Skeletal muscle satellite cell (primary cell): ENCODE measurements around the gene ADGRD2.

Source experiments
- H3K27me3 ChIP-seq: 2 replicates; pipeline ENCODE4 v1.7.0; 2013; ENCODE audit warnings: low read length; ENCODE audit not compliant: control insufficient read depth, insufficient read depth
- H3K36me3 ChIP-seq: 2 replicates; pipeline ENCODE4 v1.7.0; 2013; ENCODE audit warnings: mild to moderate bottlenecking, control low read depth, low read length; ENCODE audit not compliant: insufficient read depth
- H3K4me1 ChIP-seq: 2 replicates; pipeline ENCODE4 v1.7.0; 2013; ENCODE audit warnings: low read length; ENCODE audit not compliant: control insufficient read depth, insufficient read depth
- H3K4me2 ChIP-seq: 2 replicates; pipeline ENCODE4 v1.7.0; 2013; ENCODE audit warnings: mild to moderate bottlenecking, low read length
- H3K4me3 ChIP-seq: 2 replicates; pipeline ENCODE4 v1.7.0; 2013; ENCODE audit warnings: low read length
- H3K9ac ChIP-seq: 2 replicates; pipeline ENCODE4 v1.7.0; 2013; ENCODE audit warnings: mild to moderate bottlenecking, low read depth, low read length, moderate library complexity
- H3K9me3 ChIP-seq: replicated peaks from 2 replicates; pipeline ENCODE4 v1.7.0; 2013; ENCODE audit warnings: mild to moderate bottlenecking, control low read depth, low read length

Gene ADGRD2

DNA sequence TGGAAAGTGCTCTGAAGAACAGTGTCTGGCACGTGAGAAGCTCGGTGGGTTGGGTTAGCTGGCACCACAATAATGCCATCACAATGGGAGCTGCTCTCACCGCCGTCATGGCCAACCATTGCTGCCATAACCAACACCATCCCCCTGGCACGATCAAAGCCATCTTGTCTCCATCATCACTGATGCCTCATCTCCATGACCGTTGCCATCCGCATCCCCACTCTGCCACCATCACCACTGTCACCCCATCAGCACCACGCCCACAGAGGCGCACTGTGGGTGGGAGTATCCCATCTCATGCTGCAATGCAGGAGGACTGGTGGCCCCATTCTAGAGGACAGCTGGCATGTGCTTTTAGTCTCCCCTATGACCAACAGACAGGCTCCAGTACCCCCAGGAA is 33.2 kb downstream of the ADGRD2 start:
- Histone ChIP-seq H3K9ac (no peak overlapping the region), H3K36me3 (no peaks in the 10 kb centered on the region), H3K4me3 (no peak overlapping the region), H3K4me2 (no peak overlapping the region), H3K27me3 (peaks cover 77% of the 10 kb centered on the region), H3K9me3 (no peaks in the 10 kb centered on the region), H3K4me1 (no peaks in the 10 kb centered on the region)

DNA sequence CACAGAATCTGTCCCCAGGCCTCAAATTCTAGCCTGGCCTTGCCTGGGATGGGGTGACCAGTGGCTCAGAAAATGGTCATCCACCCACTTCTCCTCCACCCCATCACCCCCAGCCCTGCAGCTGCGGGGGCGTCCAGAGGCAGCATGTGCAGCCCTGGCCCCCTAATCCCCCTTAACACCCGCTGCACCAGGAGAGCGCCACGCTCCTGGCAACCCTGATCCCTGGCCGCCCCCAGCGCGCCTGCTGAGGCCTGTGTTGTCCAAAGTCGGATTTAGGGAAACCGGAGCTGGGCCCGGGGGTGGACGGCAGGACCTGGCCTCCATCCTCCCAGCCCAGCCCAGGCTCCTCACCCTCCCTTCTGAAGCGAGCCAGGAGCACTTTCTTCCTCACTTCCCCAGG is 35.0 kb downstream of the ADGRD2 start:
- peaks cover 76% of the 10 kb centered on the region for H3K27me3 ChIP-seq
- H3K4me2 ChIP-seq, result no peak overlapping the region
- no peaks in the 10 kb centered on the region for H3K9me3 ChIP-seq
- no peak overlapping the region for H3K4me3 ChIP-seq
- H3K4me1 ChIP-seq, result no peaks in the 10 kb centered on the region
- no peak overlapping the region for H3K9ac ChIP-seq
- no peaks in the 10 kb centered on the region for H3K36me3 ChIP-seq

- Histone ChIP-seq H3K27me3 (peaks cover 76% of the 10 kb centered on the region), H3K9me3 (no peaks in the 10 kb centered on the region), H3K9ac (no peak overlapping the region), H3K4me1 (no peaks in the 10 kb centered on the region), H3K36me3 (no peaks in the 10 kb centered on the region), H3K4me3 (no peak overlapping the region), H3K4me2 (no peak overlapping the region)
These were observed 35.7 kb downstream of the ADGRD2 start for GRCh38 chr9:124485936-124486335.

DNA sequence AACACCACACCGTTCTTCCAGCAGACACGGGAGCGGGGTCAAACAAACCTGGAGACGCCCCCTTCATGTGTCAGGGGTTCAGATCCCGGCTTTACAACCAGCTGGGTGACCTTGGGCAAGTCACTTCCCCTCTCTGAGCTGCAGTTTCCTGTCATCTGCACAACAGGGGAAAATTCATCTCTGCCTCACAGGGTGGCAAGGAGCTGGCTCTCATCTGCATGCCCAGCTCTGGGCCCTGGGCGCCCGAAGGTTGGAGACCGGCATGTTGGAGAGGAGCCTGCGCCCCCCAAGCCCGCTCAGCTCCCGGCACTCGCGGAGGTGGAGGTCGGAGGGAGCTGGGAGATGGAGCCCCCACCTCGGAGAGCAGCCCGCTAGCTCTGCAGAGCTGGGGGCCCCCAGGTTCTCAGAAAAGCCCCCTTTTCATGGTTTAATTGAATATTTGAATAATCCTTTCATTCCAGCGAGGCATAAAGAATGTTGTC is 36.6 kb downstream of the ADGRD2 start:
- no peaks in the 10 kb centered on the region for H3K9me3 ChIP-seq
- no peak overlapping the region for H3K4me2 ChIP-seq
- H3K4me1 ChIP-seq, result no peaks in the 10 kb centered on the region
- H3K36me3 ChIP-seq, result no peaks in the 10 kb centered on the region
- no peak overlapping the region for H3K4me3 ChIP-seq
- no peak overlapping the region for H3K9ac ChIP-seq
- H3K27me3 ChIP-seq, result peaks cover 71% of the 10 kb centered on the region

DNA sequence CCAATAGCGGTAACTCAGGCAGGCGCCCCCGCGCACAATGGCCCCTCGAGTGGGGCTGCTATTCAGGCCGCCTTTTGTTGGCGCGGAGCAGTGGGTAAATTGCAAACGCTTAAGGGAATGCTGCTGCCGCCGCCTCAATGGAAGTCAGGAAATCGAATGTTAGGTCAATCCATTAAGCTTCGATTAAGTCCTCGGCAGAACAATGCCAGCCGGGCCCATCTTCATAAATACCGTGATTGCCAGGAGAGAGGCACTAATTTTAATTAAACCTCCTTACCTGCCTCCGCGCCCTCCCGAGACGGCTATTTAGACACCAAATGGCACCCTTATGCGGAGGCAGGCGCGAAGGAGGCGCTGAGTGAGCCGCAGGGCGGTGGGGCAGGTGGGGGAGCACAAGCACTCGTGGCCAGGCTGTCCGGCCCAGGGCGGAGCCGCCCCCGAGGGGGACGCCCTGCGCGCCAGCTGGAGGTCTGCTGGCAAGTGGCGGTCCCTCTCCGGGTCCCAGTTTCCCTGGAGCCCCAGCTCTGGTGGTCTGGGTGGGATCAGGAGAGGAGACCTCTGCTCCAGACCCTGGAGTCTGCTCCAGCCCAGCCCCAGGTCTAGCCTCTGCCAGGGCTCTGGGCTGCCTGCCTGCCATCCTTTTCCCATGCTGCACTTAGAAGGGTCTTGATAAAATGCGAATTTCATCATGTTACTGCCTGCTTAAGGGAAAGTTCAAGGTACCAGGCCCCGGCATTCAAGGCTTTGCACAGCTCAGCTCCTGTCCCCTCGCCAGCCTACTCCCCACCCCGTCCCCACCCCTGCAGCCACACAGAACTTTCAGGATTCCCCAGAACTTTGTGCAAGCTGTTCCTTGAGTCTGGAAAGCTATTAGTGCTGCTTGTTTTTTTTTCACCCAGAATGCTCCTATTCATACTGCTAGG is 37.3 kb downstream of the ADGRD2 start:
- H3K4me2 ChIP-seq, result no peak overlapping the region
- H3K9me3 ChIP-seq, result no peaks in the 10 kb centered on the region
- no peak overlapping the region for H3K9ac ChIP-seq
- H3K27me3 ChIP-seq, result peaks cover 65% of the 10 kb centered on the region
- no peak overlapping the region for H3K4me3 ChIP-seq
- no peaks in the 10 kb centered on the region for H3K4me1 ChIP-seq
- no peaks in the 10 kb centered on the region for H3K36me3 ChIP-seq

DNA sequence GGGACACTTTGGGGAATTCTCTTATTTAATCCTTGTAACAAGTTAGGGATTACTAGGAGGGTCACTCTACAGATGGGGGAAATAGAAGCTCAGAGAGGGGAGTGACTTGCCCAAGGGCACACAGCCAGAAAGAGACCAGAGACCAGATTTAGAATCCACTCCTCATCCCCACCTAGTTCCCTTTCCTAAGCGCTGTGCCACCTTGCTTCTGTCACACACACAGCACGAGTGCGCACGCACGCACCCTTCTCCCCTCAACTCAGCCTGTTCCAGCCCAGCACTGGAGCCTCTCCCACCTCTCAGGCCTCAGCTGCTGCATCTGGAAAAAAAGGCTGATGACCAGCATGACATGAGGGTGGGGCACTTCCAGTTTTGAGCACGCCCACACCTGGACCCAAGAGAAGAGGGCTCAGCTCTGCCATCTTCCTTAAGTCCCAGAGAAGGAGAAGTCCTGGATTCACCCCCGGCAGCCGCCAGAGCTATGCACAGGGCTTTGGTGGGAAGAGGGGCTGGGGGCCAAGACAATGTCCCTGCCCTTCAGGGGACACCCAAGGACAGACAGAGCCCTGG is 38.5 kb downstream of the ADGRD2 start:
- Histone ChIP-seq H3K4me3 (no peak overlapping the region), H3K4me1 (no peaks in the 10 kb centered on the region), H3K4me2 (no peak overlapping the region), H3K27me3 (peaks cover 64% of the 10 kb centered on the region), H3K9me3 (no peaks in the 10 kb centered on the region), H3K9ac (no peak overlapping the region), H3K36me3 (no peaks in the 10 kb centered on the region)

DNA sequence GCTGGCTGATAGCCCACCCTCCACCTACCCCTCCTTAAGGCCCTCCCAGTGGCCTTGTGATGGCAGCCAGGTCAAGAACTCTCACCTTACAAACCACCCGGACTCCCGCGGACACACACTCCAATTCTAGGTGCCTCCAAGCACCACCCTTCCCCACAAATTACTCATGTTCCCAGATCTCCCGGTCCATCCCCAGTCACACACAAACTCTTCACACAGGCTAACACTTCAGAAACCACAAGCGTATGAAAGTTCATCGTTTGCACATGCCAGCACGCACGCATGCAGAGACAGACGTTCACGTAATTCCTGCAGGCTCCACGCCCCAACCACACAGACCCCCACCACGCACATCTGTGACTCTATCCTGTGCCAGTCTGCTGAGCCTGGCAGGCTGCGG is 39.0 kb downstream of the ADGRD2 start:
- Histone ChIP-seq H3K4me2 (no peak overlapping the region), H3K9ac (no peak overlapping the region), H3K4me1 (no peaks in the 10 kb centered on the region), H3K4me3 (no peak overlapping the region), H3K9me3 (no peaks in the 10 kb centered on the region), H3K36me3 (no peaks in the 10 kb centered on the region), H3K27me3 (peaks cover 67% of the 10 kb centered on the region)

GRCh38 chr9:124490004-124490403 is 39.8 kb downstream of the ADGRD2 start:
- Histone ChIP-seq H3K4me1 (no peaks in the 10 kb centered on the region), H3K27me3 (peaks cover 71% of the 10 kb centered on the region), H3K9me3 (no peaks in the 10 kb centered on the region), H3K4me3 (no peak overlapping the region), H3K36me3 (no peaks in the 10 kb centered on the region), H3K4me2 (no peak overlapping the region), H3K9ac (no peak overlapping the region)

DNA sequence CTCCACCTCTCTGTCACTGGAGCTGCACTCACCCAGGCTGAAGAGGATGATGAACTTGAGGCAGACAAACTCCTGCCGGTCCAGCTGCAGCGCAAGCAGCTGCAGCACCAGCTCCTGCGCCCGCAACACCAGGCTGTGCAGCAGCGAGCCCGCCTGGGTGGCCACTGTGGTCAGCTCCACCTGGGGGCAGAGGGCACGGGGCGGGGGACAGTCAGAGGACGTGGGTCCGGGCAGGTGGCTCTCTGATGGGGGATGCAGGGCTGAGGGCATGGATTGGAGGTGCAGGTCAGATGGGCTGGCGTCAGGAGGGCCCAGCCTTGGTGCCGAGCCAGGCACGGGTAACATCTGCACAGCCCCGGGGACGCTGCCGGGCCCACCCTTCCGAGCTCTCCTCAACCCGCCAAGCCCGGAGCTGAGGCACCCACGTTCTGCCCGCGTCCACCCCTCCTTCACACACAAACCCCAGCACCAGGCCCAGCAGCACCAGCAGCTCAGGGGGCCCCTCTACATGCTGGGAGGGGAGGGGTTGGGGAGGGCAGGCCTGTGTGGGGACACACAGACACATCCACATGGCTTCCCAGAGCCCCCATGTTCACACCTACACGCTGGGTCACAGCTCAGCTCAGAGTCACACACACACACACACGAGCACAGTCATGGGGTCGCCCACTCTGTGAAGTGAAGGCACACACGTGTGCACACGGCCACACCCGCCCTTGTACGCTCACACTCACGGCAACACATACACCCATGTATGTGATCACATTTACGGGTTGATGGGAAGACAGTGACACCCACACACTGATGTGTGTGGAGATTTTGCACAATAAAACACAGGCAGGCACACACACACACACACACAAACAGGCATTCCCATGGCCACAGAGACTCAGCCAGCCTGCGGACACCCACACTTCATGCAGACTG is 41.1 kb downstream of the ADGRD2 start:
- peaks cover 72% of the 10 kb centered on the region for H3K27me3 ChIP-seq
- no peaks in the 10 kb centered on the region for H3K9me3 ChIP-seq
- H3K9ac ChIP-seq, result no peak overlapping the region
- no peaks in the 10 kb centered on the region for H3K36me3 ChIP-seq
- no peak overlapping the region for H3K4me3 ChIP-seq
- no peaks in the 10 kb centered on the region for H3K4me1 ChIP-seq
- H3K4me2 ChIP-seq, result no peak overlapping the region

- Histone ChIP-seq H3K9me3 (no peaks in the 10 kb centered on the region), H3K4me1 (no peaks in the 10 kb centered on the region), H3K4me3 (no peak overlapping the region), H3K27me3 (peaks cover 67% of the 10 kb centered on the region), H3K4me2 (no peak overlapping the region), H3K36me3 (no peaks in the 10 kb centered on the region), H3K9ac (no peak overlapping the region)
These were observed 42.6 kb downstream of the ADGRD2 start for GRCh38 chr9:124492818-124493217.

- Histone ChIP-seq H3K27me3 (peaks cover 63% of the 10 kb centered on the region), H3K4me3 (no peak overlapping the region), H3K36me3 (no peaks in the 10 kb centered on the region), H3K9ac (no peak overlapping the region), H3K4me1 (no peaks in the 10 kb centered on the region), H3K4me2 (no peak overlapping the region), H3K9me3 (no peaks in the 10 kb centered on the region)
These were observed 43.0 kb downstream of the ADGRD2 start for GRCh38 chr9:124493218-124493617.
